Upper lobe of right lung (tissue), 1 donor: ENCODE measurements around the gene PRKCA. TPM values are rescaled to one million over a fixed set of nuclear protein-coding genes. Genes with fewer than 3 reads are reported as not detected.

Experiments
- ATAC-seq: fragments of 200-7000 bp; cut with Tn5 transposase; one replicate; pipeline ENCODE4 v1.9.1; 2020; ENCODE audit warnings: mild to moderate bottlenecking, moderate library complexity
- DNase-seq: peaks from one replicate; pipeline ENCODE4 v3.0.0-alpha.2; 2020
- H3K27ac ChIP-seq: fragments of 200-600 bp; one replicate; pipeline ENCODE4 v1.8.0; 2022
- H3K27me3 ChIP-seq: fragments of 200-600 bp; one replicate; pipeline ENCODE4 v1.8.0; 2022; ENCODE audit warnings: mild to moderate bottlenecking
- H3K36me3 ChIP-seq: fragments of 200-600 bp; one replicate; pipeline ENCODE4 v1.8.0; 2022
- H3K4me1 ChIP-seq: fragments of 200-600 bp; one replicate; pipeline ENCODE4 v1.8.0; 2022
- H3K4me3 ChIP-seq: fragments of 200-600 bp; one replicate; pipeline ENCODE4 v1.8.0; 2022; ENCODE audit warnings: mild to moderate bottlenecking
- H3K9me3 ChIP-seq: fragments of 200-600 bp; one replicate; pipeline ENCODE4 v1.8.0; 2022
- CTCF ChIP-seq: fragments of 200-600 bp; IDR thresholded peaks from one replicate; pipeline ENCODE4 v1.8.0; 2022; ENCODE audit warnings: antibody characterized with exemption
- intact Hi-C: fragments of 100-400 bp; cut with DNase I; formaldehyde crosslinking; loops from one replicate; pipeline ENCODE4 v1.11.0; 2022
- total RNA-seq: library from RNA; stranded (reverse); fragmentation: NEBNext Ultra II Directional; extraction: Animal tissue kit (Norgen Biotek cat#: 25700); gene quantifications from one replicate; pipeline ENCODE4 v1.2.1, GENCODE V29; 2021
- donor health status: DM: no; HTN: yes; CAD: no; lungs with severe emphysema.

PRKCA gene
- total RNA-seq, 1 donor from 2014 or later: 43.4 TPM

- ATAC-seq (no peak), DNase-seq (no peak)
- no peak for TF ChIP-seq CTCF
- no peaks in the 10 kb centered on the region for H3K36me3 ChIP-seq
- H3K4me3 ChIP-seq: no peak overlapping the region
- no peak overlapping the region for H3K27ac ChIP-seq
- no peaks in the 10 kb centered on the region for H3K9me3 ChIP-seq
- H3K27me3 ChIP-seq: no peaks in the 10 kb centered on the region
- peaks cover 46% of the 10 kb centered on the region for H3K4me1 ChIP-seq
- intact Hi-C loops: no loop called here
Observed at GRCh38 chr17:66464921-66465320, 162.5 kb downstream of the PRKCA start.

- no peak for TF ChIP-seq CTCF
- no peak for DNase-seq
- intact Hi-C loops: no loop called here
- Histone ChIP-seq H3K27ac (no peak overlapping the region), H3K27me3 (no peaks in the 10 kb centered on the region), H3K9me3 (no peaks in the 10 kb centered on the region), H3K36me3 (no peaks in the 10 kb centered on the region), H3K4me1 (peaks cover 51% of the 10 kb centered on the region), H3K4me3 (no peak overlapping the region)
- ATAC-seq: no peak
Observed at GRCh38 chr17:66465701-66466100, 163.3 kb downstream of the PRKCA start.

GRCh38 chr17:66466106-66466820 lies 163.8 kb downstream of the PRKCA start:
- no peak for TF ChIP-seq CTCF
- intact Hi-C loops: no loop called here
- Histone ChIP-seq H3K36me3 (no peaks in the 10 kb centered on the region), H3K27me3 (no peaks in the 10 kb centered on the region), H3K9me3 (no peaks in the 10 kb centered on the region), H3K27ac (no peak overlapping the region), H3K4me1 (peaks cover 51% of the 10 kb centered on the region), H3K4me3 (no peak overlapping the region)
- ATAC-seq: no peak
- no peak for DNase-seq

GRCh38 chr17:66466840-66467367 lies 164.5 kb downstream of the PRKCA start:
- ATAC-seq: peak; percentile 67
- Histone ChIP-seq H3K4me1 (peaks cover 51% of the 10 kb centered on the region), H3K4me3 (no peak overlapping the region), H3K9me3 (no peaks in the 10 kb centered on the region), H3K36me3 (no peaks in the 10 kb centered on the region), H3K27ac (no peak overlapping the region), H3K27me3 (no peaks in the 10 kb centered on the region)
- DNase-seq: no peak
- intact Hi-C loops: no loop called here
- TF ChIP-seq CTCF: no peak

GRCh38 chr17:66467766-66468165 lies 165.4 kb downstream of the PRKCA start:
- Histone ChIP-seq H3K4me1 (peaks cover 45% of the 10 kb centered on the region), H3K9me3 (no peaks in the 10 kb centered on the region), H3K36me3 (no peaks in the 10 kb centered on the region), H3K27ac (no peak overlapping the region), H3K27me3 (no peaks in the 10 kb centered on the region), H3K4me3 (no peak overlapping the region)
- intact Hi-C loops: no loop called here
- no peak for TF ChIP-seq CTCF
- ATAC-seq (no peak), DNase-seq (no peak)
